Epithelial cell of umbilical artery (primary cell): ENCODE results near the gene THOC3. TPM values are rescaled to one million over a fixed set of nuclear protein-coding genes. Genes with fewer than 3 reads are reported as not detected.

Experiments
- total RNA-seq: library from RNA; depleted of rRNA; stranded (reverse); fragments of >200 nt; gene quantifications from 2 replicates; pipeline ENCODE4 v1.2.3, GENCODE V29; 2014

The THOC3 gene, protein sequence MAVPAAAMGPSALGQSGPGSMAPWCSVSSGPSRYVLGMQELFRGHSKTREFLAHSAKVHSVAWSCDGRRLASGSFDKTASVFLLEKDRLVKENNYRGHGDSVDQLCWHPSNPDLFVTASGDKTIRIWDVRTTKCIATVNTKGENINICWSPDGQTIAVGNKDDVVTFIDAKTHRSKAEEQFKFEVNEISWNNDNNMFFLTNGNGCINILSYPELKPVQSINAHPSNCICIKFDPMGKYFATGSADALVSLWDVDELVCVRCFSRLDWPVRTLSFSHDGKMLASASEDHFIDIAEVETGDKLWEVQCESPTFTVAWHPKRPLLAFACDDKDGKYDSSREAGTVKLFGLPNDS
- 57.2 and 116 TPM in 2 replicates for total RNA-seq

DNA sequence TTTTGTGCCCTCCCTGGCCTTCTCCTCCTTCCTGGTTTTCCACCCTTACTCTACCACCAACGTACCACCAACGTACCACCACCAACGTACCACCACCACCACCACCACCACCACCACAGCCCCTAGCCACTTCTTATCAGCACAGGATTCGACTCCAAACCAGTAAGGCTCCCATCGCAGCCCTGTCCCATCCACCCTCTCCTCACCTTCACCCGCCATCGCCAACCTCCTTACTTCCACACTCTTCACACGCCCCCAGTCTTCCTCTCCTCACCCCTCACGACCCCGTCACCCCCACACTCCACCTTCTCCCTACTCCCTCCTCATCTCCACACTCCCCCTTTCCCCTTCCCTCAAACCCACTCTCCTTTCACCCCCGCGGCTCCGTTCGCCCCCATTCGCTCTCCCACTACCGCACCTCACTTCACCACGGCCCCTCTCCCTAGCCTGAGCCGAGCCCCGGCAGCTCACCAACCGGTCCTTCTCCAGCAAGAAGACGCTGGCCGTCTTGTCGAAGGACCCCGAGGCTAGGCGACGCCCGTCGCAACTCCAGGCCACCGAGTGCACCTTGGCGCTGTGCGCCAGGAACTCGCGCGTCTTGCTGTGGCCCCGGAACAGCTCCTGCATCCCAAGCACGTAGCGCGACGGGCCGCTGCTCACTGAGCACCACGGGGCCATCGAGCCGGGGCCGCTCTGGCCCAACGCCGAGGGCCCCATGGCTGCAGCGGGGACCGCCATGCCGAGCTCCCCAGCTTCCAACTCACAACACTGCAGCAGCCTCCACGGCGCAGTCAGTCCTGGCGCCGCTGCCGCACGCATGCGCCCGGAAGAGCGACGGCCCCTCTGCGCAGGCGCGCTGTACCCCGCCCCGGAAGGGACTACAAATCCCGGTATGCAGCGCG, at the start of gene THOC3:
Gene THOC3 (minus strand): TSS at position 845 of the 902 bp plus-strand sequence. CDS start 107 bp downstream, at position 738.

Other genes starting within 250 kb of the THOC3 start
- not detected in 2 replicates for gene CPLX2, start 96.7 kb downstream of the THOC3 start, total RNA-seq